Subcutaneous adipose tissue (tissue), 4 donors: ENCODE results near the gene CIDEC. TPM values are rescaled to one million over a fixed set of nuclear protein-coding genes. Genes with fewer than 3 reads are reported as not detected.

ENCODE experiments used
- CTCF ChIP-seq: fragments of 450-650 bp; IDR thresholded peaks from one replicate; pipeline ENCODE4 v1.5.1; 2016; ENCODE audit warnings: low read depth, mild to moderate bottlenecking, control low read depth, antibody characterized with exemption, moderate library complexity
- total RNA-seq, 4 donors: library from RNA; depleted of rRNA; stranded (reverse); fragments of >200 nt; gene quantifications; one replicate each; pipeline ENCODE4 v1.1.0, GENCODE V29; 2016

Gene CIDEC
- total RNA-seq, 4 donors from 2014 or later: 684 to 1,626 (median 1,205) TPM

- TF ChIP-seq CTCF: no peak
These were observed 19.3 kb upstream of the CIDEC start for GRCh38 chr3:9899289-9899791.

- no peak for TF ChIP-seq CTCF
These were observed 18.6 kb upstream of the CIDEC start for GRCh38 chr3:9898467-9899241.

- no peak for TF ChIP-seq CTCF
These were observed 17.6 kb upstream of the CIDEC start for GRCh38 chr3:9897408-9898372.

- TF ChIP-seq CTCF: no peak
These were observed 13.7 kb upstream of the CIDEC start for GRCh38 chr3:9893739-9894138.

- no peak for TF ChIP-seq CTCF
These were observed 11.1 kb upstream of the CIDEC start for GRCh38 chr3:9891072-9891622.

GRCh38 chr3:9890249-9891071, 10.4 kb upstream of the CIDEC start, which contains the start of gene JAGN1:
JAGN1 (plus strand) TSS chr3:9890610; CDS start chr3:9890723, 113 bp downstream.
- no peak for TF ChIP-seq CTCF
